ENCODE measurements around the gene EPHB4.

DNA sequence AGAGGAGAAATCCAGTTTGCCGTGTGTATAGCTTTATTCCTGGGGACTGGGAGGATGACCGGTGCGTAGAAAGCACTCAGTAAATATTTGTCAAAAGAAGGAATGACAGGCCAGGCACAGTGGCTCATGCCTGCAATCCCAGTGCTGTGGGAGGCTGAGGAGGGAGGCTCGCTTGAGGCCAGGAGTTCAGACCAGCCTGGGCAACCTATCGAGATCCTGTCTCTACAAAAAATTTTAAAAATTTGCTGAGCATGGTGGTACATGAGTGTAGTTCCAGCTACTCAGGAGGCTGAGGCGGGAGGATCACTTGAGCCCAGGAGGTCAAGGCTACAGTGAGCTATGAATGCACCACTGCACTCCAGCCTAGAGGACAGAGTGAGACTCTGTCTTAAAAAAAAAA is 15.8 kb downstream of the EPHB4 start:
- TF ChIP-seq, protein P1, sequence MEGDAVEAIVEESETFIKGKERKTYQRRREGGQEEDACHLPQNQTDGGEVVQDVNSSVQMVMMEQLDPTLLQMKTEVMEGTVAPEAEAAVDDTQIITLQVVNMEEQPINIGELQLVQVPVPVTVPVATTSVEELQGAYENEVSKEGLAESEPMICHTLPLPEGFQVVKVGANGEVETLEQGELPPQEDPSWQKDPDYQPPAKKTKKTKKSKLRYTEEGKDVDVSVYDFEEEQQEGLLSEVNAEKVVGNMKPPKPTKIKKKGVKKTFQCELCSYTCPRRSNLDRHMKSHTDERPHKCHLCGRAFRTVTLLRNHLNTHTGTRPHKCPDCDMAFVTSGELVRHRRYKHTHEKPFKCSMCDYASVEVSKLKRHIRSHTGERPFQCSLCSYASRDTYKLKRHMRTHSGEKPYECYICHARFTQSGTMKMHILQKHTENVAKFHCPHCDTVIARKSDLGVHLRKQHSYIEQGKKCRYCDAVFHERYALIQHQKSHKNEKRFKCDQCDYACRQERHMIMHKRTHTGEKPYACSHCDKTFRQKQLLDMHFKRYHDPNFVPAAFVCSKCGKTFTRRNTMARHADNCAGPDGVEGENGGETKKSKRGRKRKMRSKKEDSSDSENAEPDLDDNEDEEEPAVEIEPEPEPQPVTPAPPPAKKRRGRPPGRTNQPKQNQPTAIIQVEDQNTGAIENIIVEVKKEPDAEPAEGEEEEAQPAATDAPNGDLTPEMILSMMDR (IDR thresholded peaks at IDR 0.05): no peak
- no peak for TF ChIP-seq POLR2A (IDR thresholded peaks at IDR 0.05)
